GM23338 (cell line): Measurements from ENCODE around the gene CFAP157. TPM values are rescaled to one million over a fixed set of nuclear protein-coding genes. Genes with fewer than 3 reads are reported as not detected.

Experiments used
- ATAC-seq: fragments of 200-7000 bp; cut with Tn5 transposase; 3 replicates; pipeline ENCODE4 v1.9.1; 2020
- DNase-seq: peaks from one replicate; pipeline ENCODE4 v3.0.0-alpha.2; 2015; ENCODE audit warnings: low spot score
- H2AFZ ChIP-seq: fragments of 200-600 bp; sonication (generic); 2 replicates; pipeline ENCODE4 v1.8.0; 2016; ENCODE audit warnings: antibody characterized with exemption, mild to moderate bottlenecking, moderate library complexity
- H3F3A ChIP-seq: fragments of 200-600 bp; sonication (generic); replicated peaks from 2 replicates; pipeline ENCODE4 v1.8.0; 2017; ENCODE audit warnings: antibody characterized with exemption, mixed run types, low read depth
- H3K27ac ChIP-seq: fragments of 200-600 bp; sonication (generic); 2 replicates; pipeline ENCODE4 v1.6.1; 2016; ENCODE audit warnings: low read depth
- H3K27me3 ChIP-seq: fragments of 200-600 bp; sonication (generic); 2 replicates; pipeline ENCODE4 v1.8.0; 2016; ENCODE audit warnings: mild to moderate bottlenecking, mixed run types, moderate library complexity; ENCODE audit not compliant: insufficient read depth
- H3K36me3 ChIP-seq: fragments of 200-600 bp; sonication (generic); 2 replicates; pipeline ENCODE4 v1.8.0; 2016; ENCODE audit warnings: mild to moderate bottlenecking; ENCODE audit not compliant: insufficient read depth
- H3K4me1 ChIP-seq: fragments of 200-600 bp; sonication (generic); 2 replicates; pipeline ENCODE4 v1.8.0; 2016; ENCODE audit warnings: mild to moderate bottlenecking, moderate library complexity; ENCODE audit not compliant: insufficient read depth
- H3K4me2 ChIP-seq: fragments of 200-600 bp; sonication (generic); 2 replicates; pipeline ENCODE4 v1.7.1; 2017; ENCODE audit warnings: mixed run types
- H3K4me3 ChIP-seq: fragments of 200-600 bp; sonication (generic); 2 replicates; pipeline ENCODE4 v1.6.1; 2016; ENCODE audit warnings: mixed run types
- H3K79me2 ChIP-seq: fragments of 200-600 bp; sonication (generic); replicated peaks from 2 replicates; pipeline ENCODE4 v1.8.0; 2017; ENCODE audit warnings: mild to moderate bottlenecking; ENCODE audit not compliant: insufficient read depth
- H3K9me2 ChIP-seq: fragments of 200-600 bp; sonication (generic); 2 replicates; pipeline ENCODE4 v1.8.0; 2017; ENCODE audit not compliant: insufficient read depth
- H4K20me1 ChIP-seq: fragments of 200-600 bp; sonication (generic); replicated peaks from 2 replicates; pipeline ENCODE4 v1.8.0; 2017; ENCODE audit warnings: mild to moderate bottlenecking; ENCODE audit not compliant: insufficient read depth
- H3K27ac Mint-ChIP-seq: 2 replicates; pipeline ENCODE4 v1.8.0; 2020; ENCODE audit warnings: inconsistent platforms, mild to moderate bottlenecking, moderate library complexity, mixed read lengths
- H3K27me3 Mint-ChIP-seq: 3 replicates; pipeline ENCODE4 v1.8.0; 2022; ENCODE audit warnings: low read depth, mild to moderate bottlenecking, moderate library complexity, mixed read lengths, inconsistent platforms; ENCODE audit not compliant: insufficient read depth, poor library complexity
- H3K36me3 Mint-ChIP-seq: 3 replicates; pipeline ENCODE4 v1.8.0; 2021; ENCODE audit warnings: low read depth, mild to moderate bottlenecking, inconsistent platforms, moderate library complexity, mixed read lengths
- H3K4me1 Mint-ChIP-seq: 3 replicates; pipeline ENCODE4 v1.8.0; 2020; ENCODE audit warnings: mild to moderate bottlenecking, inconsistent platforms, mixed read lengths
- H3K4me3 Mint-ChIP-seq: 3 replicates; pipeline ENCODE4 v1.8.0; 2021; ENCODE audit warnings: moderate library complexity, mild to moderate bottlenecking, inconsistent platforms, mixed read lengths
- H3K9me3 Mint-ChIP-seq: 3 replicates; pipeline ENCODE4 v1.8.0; 2020; ENCODE audit warnings: moderate library complexity, mild to moderate bottlenecking, inconsistent platforms, mixed read lengths
- CREB1 ChIP-seq: fragments of 250-450 bp; sonication (Bioruptor Pico); IDR thresholded peaks from 2 replicates; pipeline ENCODE4 v1.5.0; 2020; ENCODE audit warnings: low read depth, mild to moderate bottlenecking, moderate library complexity
- EZH2 ChIP-seq: fragments of 200-600 bp; sonication (generic); IDR thresholded peaks from one replicate; pipeline ENCODE4 v1.8.0; 2017; ENCODE audit warnings: antibody characterized with exemption, mild to moderate bottlenecking, low read depth; ENCODE audit not compliant: unreplicated experiment
- EZH2phosphoT487 ChIP-seq: fragments of 200-600 bp; sonication (generic); IDR thresholded peaks from one replicate; pipeline ENCODE4 v1.8.1; 2018; ENCODE audit warnings: antibody characterized with exemption; ENCODE audit not compliant: unreplicated experiment
- JUNB ChIP-seq: IDR thresholded peaks from one replicate; pipeline ENCODE4 v1.6.1; 2016; ENCODE audit warnings: antibody characterized with exemption; ENCODE audit not compliant: unreplicated experiment
- NANOG ChIP-seq: IDR thresholded peaks from 2 replicates; pipeline ENCODE4 v1.6.1; 2016; ENCODE audit warnings: antibody characterized with exemption, borderline replicate concordance
- POLR2AphosphoS5 ChIP-seq: IDR thresholded peaks from 2 replicates; pipeline ENCODE4 v1.6.1; 2016; ENCODE audit warnings: antibody characterized with exemption, low read depth
- STAT1 ChIP-seq: IDR thresholded peaks from one replicate; pipeline ENCODE4 v1.6.1; 2016; ENCODE audit warnings: antibody characterized with exemption; ENCODE audit not compliant: unreplicated experiment
- ZNF114 ChIP-seq: fragments of 250-450 bp; sonication (Bioruptor Pico); IDR thresholded peaks from 2 replicates; pipeline ENCODE4 v1.5.0; 2020; ENCODE audit warnings: mild to moderate bottlenecking, moderate library complexity
- ZNF331 ChIP-seq: fragments of 250-450 bp; sonication (Bioruptor Pico); IDR thresholded peaks from 2 replicates; pipeline ENCODE4 v1.5.0; 2020; ENCODE audit warnings: low read depth, mild to moderate bottlenecking, moderate library complexity
- polyA plus RNA-seq: library from polyadenylated mRNA; unstranded; fragments of >200 nt; fragmentation: Nextera tagmentation; extraction: Ambion mirVana; gene quantifications from 2 replicates; pipeline ENCODE4 v1.2.1, GENCODE V29; 2016
- total RNA-seq: library from RNA; depleted of rRNA; stranded (reverse); fragments of >200 nt; shearing (Covaris generic); gene quantifications from 2 replicates; pipeline ENCODE4 v1.2.3, GENCODE V29; 2014
- TF ChIP-seq, protein P1 (sequence below), 2 experiments: fragments of 200-600 bp in 1 of 2; sonication (generic) in 1 of 2; conservative IDR thresholded peaks; 2 replicates each; pipeline versions ENCODE4 v1.5.1 to v1.6.1; 2016 to 2017; ENCODE audit warnings: antibody characterized with exemption in 2 of 2, low read depth in 2 of 2, mild to moderate bottlenecking in 2 of 2, moderate library complexity in 1 of 2
- TF ChIP-seq, protein P2 (sequence below): fragments of 250-450 bp; sonication (Bioruptor Pico); IDR thresholded peaks from 2 replicates; pipeline ENCODE4 v1.5.0; 2020; ENCODE audit warnings: mild to moderate bottlenecking, moderate library complexity
- TF ChIP-seq, protein P3 (sequence below): IDR thresholded peaks from 2 replicates; pipeline ENCODE4 v1.6.1; 2016; ENCODE audit warnings: antibody characterized with exemption
- TF ChIP-seq, protein P4 (sequence below): IDR thresholded peaks from one replicate; pipeline ENCODE4 v1.6.1; 2018; ENCODE audit warnings: antibody characterized with exemption; ENCODE audit not compliant: unreplicated experiment

The CFAP157 gene
- total and polyA plus RNA-seq, 2 experiments from 2014 or later = 0.17 to 0.55 TPM

DNA sequence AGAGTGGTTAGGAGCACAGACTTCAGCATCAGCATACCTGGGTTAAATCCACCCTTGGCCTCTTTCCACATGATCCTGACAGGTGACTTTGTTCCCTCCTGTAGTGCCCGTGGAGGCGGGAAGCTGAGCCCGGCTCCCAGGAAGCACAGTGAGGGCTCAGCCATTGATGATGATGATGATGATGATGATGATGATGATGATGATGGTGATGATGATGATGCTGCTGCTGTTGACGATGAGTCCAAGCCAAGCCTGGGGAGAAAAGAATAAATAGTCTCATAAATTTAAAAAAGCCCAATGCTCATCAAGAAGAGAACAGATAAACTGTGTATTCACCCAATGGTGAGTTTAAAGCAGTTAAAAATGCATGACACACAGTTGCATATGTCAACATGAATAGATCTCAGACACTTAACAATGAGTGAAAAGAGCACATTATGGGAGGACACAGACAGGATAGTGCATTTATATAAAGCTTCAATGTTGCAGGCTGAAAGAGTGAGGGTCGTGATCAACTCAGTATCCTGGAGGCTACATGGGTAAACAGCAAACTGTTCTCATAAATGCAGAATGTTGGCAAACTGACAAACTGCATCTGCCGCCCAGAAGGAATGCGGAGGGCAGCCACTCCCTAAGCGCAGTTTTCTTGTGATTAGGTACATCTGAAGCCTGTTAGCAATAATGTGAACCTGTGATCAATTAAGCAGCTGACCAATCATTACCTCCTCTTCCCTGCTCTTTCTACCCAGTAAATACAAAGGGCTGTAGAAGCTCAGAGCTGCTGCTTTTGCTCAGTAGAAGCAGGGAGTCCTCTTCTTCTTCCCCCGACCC, 11.7 kb upstream of the CFAP157 start:
- Mint-ChIP-seq H3K27ac (no peak overlapping the region), H3K36me3 (peaks cover 9% of the 10 kb centered on the region), H3K27me3 (peaks cover 9% of the 10 kb centered on the region), H3K4me1 (peaks cover 2% of the 10 kb centered on the region; the same call in 1 of the 3 replicates), H3K9me3 (no peaks in the 10 kb centered on the region; the same call in 1 of the 3 replicates), H3K4me3 (no peak overlapping the region)
- ATAC-seq (no peak), DNase-seq (no peak)
- H3K27me3 ChIP-seq = no peaks in the 10 kb centered on the region
- no peaks in the 10 kb centered on the region; the same call in 1 of the 2 replicates for H3F3A ChIP-seq
- H3K27ac ChIP-seq = no peak overlapping the region
- no peaks in the 10 kb centered on the region for H3K79me2 ChIP-seq
- no peaks in the 10 kb centered on the region for H3K36me3 ChIP-seq
- H3K4me1 ChIP-seq = no peaks in the 10 kb centered on the region
- H2AFZ ChIP-seq = no peak overlapping the region
- H3K4me2 ChIP-seq = no peak overlapping the region
- H4K20me1 ChIP-seq = no peaks in the 10 kb centered on the region
- TF ChIP-seq ZNF331 (CRISPR knock-in tag) = no peak
- no peak for TF ChIP-seq ZNF114 (CRISPR knock-in tag)
- no peak for TF ChIP-seq JUNB
- TF ChIP-seq, protein P1, sequence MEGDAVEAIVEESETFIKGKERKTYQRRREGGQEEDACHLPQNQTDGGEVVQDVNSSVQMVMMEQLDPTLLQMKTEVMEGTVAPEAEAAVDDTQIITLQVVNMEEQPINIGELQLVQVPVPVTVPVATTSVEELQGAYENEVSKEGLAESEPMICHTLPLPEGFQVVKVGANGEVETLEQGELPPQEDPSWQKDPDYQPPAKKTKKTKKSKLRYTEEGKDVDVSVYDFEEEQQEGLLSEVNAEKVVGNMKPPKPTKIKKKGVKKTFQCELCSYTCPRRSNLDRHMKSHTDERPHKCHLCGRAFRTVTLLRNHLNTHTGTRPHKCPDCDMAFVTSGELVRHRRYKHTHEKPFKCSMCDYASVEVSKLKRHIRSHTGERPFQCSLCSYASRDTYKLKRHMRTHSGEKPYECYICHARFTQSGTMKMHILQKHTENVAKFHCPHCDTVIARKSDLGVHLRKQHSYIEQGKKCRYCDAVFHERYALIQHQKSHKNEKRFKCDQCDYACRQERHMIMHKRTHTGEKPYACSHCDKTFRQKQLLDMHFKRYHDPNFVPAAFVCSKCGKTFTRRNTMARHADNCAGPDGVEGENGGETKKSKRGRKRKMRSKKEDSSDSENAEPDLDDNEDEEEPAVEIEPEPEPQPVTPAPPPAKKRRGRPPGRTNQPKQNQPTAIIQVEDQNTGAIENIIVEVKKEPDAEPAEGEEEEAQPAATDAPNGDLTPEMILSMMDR (conservative IDR thresholded peaks at IDR 0.05; ENCODE audit: low read depth in 2 of 2) = no peak
- TF ChIP-seq STAT1 = no peak
- TF ChIP-seq EZH2 = no peak
- TF ChIP-seq CREB1 (CRISPR knock-in tag) = no peak
- TF ChIP-seq, protein P2, sequence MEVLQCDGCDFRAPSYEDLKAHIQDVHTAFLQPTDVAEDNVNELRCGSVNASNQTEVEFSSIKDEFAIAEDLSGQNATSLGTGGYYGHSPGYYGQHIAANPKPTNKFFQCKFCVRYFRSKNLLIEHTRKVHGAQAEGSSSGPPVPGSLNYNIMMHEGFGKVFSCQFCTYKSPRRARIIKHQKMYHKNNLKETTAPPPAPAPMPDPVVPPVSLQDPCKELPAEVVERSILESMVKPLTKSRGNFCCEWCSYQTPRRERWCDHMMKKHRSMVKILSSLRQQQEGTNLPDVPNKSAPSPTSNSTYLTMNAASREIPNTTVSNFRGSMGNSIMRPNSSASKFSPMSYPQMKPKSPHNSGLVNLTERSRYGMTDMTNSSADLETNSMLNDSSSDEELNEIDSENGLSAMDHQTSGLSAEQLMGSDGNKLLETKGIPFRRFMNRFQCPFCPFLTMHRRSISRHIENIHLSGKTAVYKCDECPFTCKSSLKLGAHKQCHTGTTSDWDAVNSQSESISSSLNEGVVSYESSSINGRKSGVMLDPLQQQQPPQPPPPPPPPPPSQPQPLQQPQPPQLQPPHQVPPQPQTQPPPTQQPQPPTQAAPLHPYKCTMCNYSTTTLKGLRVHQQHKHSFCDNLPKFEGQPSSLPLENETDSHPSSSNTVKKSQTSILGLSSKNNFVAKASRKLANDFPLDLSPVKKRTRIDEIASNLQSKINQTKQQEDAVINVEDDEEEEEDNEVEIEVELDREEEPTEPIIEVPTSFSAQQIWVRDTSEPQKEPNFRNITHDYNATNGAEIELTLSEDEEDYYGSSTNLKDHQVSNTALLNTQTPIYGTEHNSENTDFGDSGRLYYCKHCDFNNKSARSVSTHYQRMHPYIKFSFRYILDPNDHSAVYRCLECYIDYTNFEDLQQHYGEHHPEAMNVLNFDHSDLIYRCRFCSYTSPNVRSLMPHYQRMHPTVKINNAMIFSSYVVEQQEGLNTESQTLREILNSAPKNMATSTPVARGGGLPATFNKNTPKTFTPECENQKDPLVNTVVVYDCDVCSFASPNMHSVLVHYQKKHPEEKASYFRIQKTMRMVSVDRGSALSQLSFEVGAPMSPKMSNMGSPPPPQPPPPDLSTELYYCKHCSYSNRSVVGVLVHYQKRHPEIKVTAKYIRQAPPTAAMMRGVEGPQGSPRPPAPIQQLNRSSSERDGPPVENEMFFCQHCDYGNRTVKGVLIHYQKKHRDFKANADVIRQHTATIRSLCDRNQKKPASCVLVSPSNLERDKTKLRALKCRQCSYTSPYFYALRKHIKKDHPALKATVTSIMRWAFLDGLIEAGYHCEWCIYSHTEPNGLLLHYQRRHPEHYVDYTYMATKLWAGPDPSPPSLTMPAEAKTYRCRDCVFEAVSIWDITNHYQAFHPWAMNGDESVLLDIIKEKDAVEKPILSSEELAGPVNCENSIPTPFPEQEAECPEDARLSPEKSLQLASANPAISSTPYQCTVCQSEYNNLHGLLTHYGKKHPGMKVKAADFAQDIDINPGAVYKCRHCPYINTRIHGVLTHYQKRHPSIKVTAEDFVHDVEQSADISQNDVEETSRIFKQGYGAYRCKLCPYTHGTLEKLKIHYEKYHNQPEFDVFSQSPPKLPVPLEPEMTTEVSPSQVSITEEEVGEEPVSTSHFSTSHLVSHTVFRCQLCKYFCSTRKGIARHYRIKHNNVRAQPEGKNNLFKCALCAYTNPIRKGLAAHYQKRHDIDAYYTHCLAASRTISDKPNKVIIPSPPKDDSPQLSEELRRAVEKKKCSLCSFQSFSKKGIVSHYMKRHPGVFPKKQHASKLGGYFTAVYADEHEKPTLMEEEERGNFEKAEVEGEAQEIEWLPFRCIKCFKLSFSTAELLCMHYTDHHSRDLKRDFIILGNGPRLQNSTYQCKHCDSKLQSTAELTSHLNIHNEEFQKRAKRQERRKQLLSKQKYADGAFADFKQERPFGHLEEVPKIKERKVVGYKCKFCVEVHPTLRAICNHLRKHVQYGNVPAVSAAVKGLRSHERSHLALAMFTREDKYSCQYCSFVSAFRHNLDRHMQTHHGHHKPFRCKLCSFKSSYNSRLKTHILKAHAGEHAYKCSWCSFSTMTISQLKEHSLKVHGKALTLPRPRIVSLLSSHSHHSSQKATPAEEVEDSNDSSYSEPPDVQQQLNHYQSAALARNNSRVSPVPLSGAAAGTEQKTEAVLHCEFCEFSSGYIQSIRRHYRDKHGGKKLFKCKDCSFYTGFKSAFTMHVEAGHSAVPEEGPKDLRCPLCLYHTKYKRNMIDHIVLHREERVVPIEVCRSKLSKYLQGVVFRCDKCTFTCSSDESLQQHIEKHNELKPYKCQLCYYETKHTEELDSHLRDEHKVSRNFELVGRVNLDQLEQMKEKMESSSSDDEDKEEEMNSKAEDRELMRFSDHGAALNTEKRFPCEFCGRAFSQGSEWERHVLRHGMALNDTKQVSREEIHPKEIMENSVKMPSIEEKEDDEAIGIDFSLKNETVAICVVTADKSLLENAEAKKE = no peak
- TF ChIP-seq, protein P3, sequence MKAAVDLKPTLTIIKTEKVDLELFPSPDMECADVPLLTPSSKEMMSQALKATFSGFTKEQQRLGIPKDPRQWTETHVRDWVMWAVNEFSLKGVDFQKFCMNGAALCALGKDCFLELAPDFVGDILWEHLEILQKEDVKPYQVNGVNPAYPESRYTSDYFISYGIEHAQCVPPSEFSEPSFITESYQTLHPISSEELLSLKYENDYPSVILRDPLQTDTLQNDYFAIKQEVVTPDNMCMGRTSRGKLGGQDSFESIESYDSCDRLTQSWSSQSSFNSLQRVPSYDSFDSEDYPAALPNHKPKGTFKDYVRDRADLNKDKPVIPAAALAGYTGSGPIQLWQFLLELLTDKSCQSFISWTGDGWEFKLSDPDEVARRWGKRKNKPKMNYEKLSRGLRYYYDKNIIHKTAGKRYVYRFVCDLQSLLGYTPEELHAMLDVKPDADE = no peak
- TF ChIP-seq POLR2AphosphoS5 = no peak
- TF ChIP-seq NANOG = no peak
- TF ChIP-seq, protein P4, sequence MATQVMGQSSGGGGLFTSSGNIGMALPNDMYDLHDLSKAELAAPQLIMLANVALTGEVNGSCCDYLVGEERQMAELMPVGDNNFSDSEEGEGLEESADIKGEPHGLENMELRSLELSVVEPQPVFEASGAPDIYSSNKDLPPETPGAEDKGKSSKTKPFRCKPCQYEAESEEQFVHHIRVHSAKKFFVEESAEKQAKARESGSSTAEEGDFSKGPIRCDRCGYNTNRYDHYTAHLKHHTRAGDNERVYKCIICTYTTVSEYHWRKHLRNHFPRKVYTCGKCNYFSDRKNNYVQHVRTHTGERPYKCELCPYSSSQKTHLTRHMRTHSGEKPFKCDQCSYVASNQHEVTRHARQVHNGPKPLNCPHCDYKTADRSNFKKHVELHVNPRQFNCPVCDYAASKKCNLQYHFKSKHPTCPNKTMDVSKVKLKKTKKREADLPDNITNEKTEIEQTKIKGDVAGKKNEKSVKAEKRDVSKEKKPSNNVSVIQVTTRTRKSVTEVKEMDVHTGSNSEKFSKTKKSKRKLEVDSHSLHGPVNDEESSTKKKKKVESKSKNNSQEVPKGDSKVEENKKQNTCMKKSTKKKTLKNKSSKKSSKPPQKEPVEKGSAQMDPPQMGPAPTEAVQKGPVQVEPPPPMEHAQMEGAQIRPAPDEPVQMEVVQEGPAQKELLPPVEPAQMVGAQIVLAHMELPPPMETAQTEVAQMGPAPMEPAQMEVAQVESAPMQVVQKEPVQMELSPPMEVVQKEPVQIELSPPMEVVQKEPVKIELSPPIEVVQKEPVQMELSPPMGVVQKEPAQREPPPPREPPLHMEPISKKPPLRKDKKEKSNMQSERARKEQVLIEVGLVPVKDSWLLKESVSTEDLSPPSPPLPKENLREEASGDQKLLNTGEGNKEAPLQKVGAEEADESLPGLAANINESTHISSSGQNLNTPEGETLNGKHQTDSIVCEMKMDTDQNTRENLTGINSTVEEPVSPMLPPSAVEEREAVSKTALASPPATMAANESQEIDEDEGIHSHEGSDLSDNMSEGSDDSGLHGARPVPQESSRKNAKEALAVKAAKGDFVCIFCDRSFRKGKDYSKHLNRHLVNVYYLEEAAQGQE = no peak
- TF ChIP-seq EZH2phosphoT487 = no peak
- no peak overlapping the region for H3K4me3 ChIP-seq
- H3K9me2 ChIP-seq = no peaks in the 10 kb centered on the region
